KMS-11 (cell line): ENCODE data around the gene SUCLG1.
"Not testable (repeated sequence)": the region's sequence is repeated elsewhere in the genome, so short reads cannot be mapped to it uniquely, and the experiment has no call there.

Experiments
- H2AFZ ChIP-seq: fragments of 200-600 bp; sonication (generic); 2 replicates; pipeline ENCODE4 v1.6.1; 2016; ENCODE audit warnings: antibody characterized with exemption, mixed run types, low read depth
- H3K27ac ChIP-seq: fragments of 200-600 bp; sonication (generic); 2 replicates; pipeline ENCODE4 v1.6.1; 2016; ENCODE audit warnings: mild to moderate bottlenecking, mixed run types
- H3K27me3 ChIP-seq: fragments of 200-600 bp; sonication (generic); 2 replicates; pipeline ENCODE4 v1.6.1; 2017; ENCODE audit warnings: mild to moderate bottlenecking, low read depth, mixed run types, moderate library complexity; ENCODE audit not compliant: insufficient read depth
- H3K36me3 ChIP-seq: fragments of 200-600 bp; sonication (generic); 2 replicates; pipeline ENCODE4 v1.6.1; 2017; ENCODE audit warnings: mild to moderate bottlenecking, mixed run types; ENCODE audit not compliant: insufficient read depth
- H3K4me1 ChIP-seq: fragments of 200-600 bp; sonication (generic); 2 replicates; pipeline ENCODE4 v1.6.1; 2016; ENCODE audit warnings: mild to moderate bottlenecking, low read depth, mixed run types; ENCODE audit not compliant: poor library complexity, severe bottlenecking
- H3K4me2 ChIP-seq: fragments of 200-600 bp; sonication (generic); 2 replicates; pipeline ENCODE4 v1.7.0; 2016; ENCODE audit warnings: mild to moderate bottlenecking, mixed run types
- H3K4me3 ChIP-seq: fragments of 200-600 bp; sonication (generic); IDR thresholded peaks from 2 replicates; pipeline ENCODE4 v1.6.1; 2017; ENCODE audit warnings: low read depth, low read length, mixed read lengths; ENCODE audit not compliant: insufficient read depth
- H3K79me2 ChIP-seq: fragments of 200-600 bp; sonication (generic); 2 replicates; pipeline ENCODE4 v1.6.1; 2016; ENCODE audit warnings: low read depth, mixed run types; ENCODE audit not compliant: insufficient read depth
- H3K9ac ChIP-seq: fragments of 200-600 bp; sonication (generic); 2 replicates; pipeline ENCODE4 v1.6.1; 2016; ENCODE audit warnings: mild to moderate bottlenecking, mixed run types
- H4K20me1 ChIP-seq: fragments of 200-600 bp; sonication (generic); 2 replicates; pipeline ENCODE4 v1.6.1; 2016; ENCODE audit warnings: mild to moderate bottlenecking, mixed run types; ENCODE audit not compliant: insufficient read depth
- TF ChIP-seq, protein P1 (sequence below): fragments of 200-600 bp; sonication (generic); conservative IDR thresholded peaks from 2 replicates; pipeline ENCODE4 v1.6.1; 2017; ENCODE audit warnings: low read depth, mild to moderate bottlenecking, antibody characterized with exemption, low read length, moderate library complexity, mixed read lengths

Gene SUCLG1

DNA sequence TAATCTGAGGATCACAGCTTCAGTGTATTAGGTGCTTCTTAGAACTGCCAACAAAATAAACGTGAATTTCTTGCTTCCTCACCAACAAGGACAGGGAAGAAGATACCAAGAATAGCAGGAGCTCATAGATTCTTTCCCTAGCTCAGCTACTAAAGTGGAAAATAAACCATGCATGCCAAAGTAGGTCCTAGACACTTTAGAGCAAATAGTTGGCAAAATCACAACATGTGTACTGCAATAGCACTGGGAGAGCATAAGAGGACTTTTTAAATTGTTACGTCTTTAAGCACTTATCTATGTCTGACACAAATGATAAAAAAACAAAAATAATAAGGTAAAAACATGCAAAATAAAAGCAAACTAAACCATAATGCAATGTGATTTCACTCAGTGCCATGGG lies 49.5 kb downstream of the SUCLG1 start:
- no peak overlapping the region for H3K9ac ChIP-seq
- H3K4me3 ChIP-seq: no peak overlapping the region
- no peaks in the 10 kb centered on the region for H3K27me3 ChIP-seq
- H3K27ac ChIP-seq: no peak overlapping the region
- no peak overlapping the region for H2AFZ ChIP-seq
- TF ChIP-seq, protein P1, sequence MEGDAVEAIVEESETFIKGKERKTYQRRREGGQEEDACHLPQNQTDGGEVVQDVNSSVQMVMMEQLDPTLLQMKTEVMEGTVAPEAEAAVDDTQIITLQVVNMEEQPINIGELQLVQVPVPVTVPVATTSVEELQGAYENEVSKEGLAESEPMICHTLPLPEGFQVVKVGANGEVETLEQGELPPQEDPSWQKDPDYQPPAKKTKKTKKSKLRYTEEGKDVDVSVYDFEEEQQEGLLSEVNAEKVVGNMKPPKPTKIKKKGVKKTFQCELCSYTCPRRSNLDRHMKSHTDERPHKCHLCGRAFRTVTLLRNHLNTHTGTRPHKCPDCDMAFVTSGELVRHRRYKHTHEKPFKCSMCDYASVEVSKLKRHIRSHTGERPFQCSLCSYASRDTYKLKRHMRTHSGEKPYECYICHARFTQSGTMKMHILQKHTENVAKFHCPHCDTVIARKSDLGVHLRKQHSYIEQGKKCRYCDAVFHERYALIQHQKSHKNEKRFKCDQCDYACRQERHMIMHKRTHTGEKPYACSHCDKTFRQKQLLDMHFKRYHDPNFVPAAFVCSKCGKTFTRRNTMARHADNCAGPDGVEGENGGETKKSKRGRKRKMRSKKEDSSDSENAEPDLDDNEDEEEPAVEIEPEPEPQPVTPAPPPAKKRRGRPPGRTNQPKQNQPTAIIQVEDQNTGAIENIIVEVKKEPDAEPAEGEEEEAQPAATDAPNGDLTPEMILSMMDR: no peak
- no peaks in the 10 kb centered on the region for H3K36me3 ChIP-seq
- H3K79me2 ChIP-seq: no peaks in the 10 kb centered on the region
- no peaks in the 10 kb centered on the region for H3K4me1 ChIP-seq
- H3K4me2 ChIP-seq: no peak overlapping the region
- H4K20me1 ChIP-seq: no peaks in the 10 kb centered on the region

DNA sequence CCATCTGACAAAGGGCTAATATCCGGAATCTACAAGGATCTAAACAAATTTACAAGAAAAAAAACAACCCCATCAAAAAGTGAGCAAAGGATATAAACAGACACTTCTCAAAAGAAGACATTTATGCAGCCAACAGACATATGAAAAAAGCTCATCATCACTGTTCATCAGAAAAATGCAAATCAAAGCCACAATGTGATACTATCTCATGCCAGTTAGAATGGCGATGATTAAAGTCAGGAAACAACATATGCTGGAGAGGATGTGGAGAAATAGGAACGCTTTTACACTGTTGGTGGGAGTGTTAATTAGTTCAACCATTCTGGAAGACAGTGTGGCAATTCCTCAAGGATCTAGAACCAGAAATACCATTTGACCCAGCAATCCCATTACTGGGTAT lies 57.0 kb downstream of the SUCLG1 start:
- H3K27ac ChIP-seq, H3K4me1 ChIP-seq, H4K20me1 ChIP-seq, H2AFZ ChIP-seq, H3K27me3 ChIP-seq, H3K36me3 ChIP-seq, H3K4me2 ChIP-seq, H3K4me3 ChIP-seq, H3K79me2 ChIP-seq, H3K9ac ChIP-seq: not testable (repeated sequence)

GRCh38 chr2:84399839-84400238 lies 59.2 kb downstream of the SUCLG1 start:
- not testable (repeated sequence) for H3K9ac ChIP-seq, H3K4me2 ChIP-seq, H3K27ac ChIP-seq, H3K36me3 ChIP-seq, H3K79me2 ChIP-seq, H2AFZ ChIP-seq, H3K4me1 ChIP-seq, H3K4me3 ChIP-seq, H3K27me3 ChIP-seq, H4K20me1 ChIP-seq

GRCh38 chr2:84395820-84396219 lies 63.3 kb downstream of the SUCLG1 start:
- no peak overlapping the region for H3K4me2 ChIP-seq
- no peak overlapping the region for H3K27ac ChIP-seq
- no peaks in the 10 kb centered on the region for H3K79me2 ChIP-seq
- no peaks in the 10 kb centered on the region for H3K27me3 ChIP-seq
- TF ChIP-seq, protein P1: no peak
- H3K36me3 ChIP-seq: no peaks in the 10 kb centered on the region
- H4K20me1 ChIP-seq: no peaks in the 10 kb centered on the region
- no peak overlapping the region for H3K4me3 ChIP-seq
- peaks cover 4% of the 10 kb centered on the region for H3K4me1 ChIP-seq
- no peak overlapping the region for H2AFZ ChIP-seq
- no peak overlapping the region for H3K9ac ChIP-seq

DNA sequence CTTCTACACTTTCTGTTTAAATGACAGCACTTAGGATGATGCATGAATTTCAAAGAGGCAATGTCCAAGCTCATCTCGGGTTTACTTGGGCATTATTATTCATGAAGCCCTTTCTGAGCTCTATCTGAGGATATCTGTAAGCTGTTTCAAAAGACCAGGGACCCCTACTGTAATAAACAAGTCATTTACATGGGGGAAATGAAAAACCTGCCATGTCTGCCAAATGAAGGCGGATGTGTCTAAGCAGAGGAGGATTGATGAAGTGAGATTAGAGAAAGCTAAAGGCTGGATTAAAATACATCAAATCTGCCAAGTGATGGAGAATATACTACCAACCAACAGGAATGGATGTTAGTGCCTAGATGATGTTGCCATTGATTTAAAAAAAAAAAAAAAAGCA lies 64.5 kb downstream of the SUCLG1 start:
- no peak overlapping the region for H3K9ac ChIP-seq
- H2AFZ ChIP-seq: no peak overlapping the region

More for the DNA sequence above, 64.5 kb downstream of the SUCLG1 start:
- no peak overlapping the region for H3K4me2 ChIP-seq
- no peaks in the 10 kb centered on the region for H3K79me2 ChIP-seq
- H3K4me1 ChIP-seq: peaks cover 4% of the 10 kb centered on the region
- TF ChIP-seq, protein P1: no peak
- no peaks in the 10 kb centered on the region for H3K36me3 ChIP-seq
- no peak overlapping the region for H3K27ac ChIP-seq
- no peaks in the 10 kb centered on the region for H4K20me1 ChIP-seq
- H3K4me3 ChIP-seq: no peak overlapping the region
- H3K27me3 ChIP-seq: no peaks in the 10 kb centered on the region
